Measurements from ENCODE around the gene FGF14.

Gene FGF14

DNA sequence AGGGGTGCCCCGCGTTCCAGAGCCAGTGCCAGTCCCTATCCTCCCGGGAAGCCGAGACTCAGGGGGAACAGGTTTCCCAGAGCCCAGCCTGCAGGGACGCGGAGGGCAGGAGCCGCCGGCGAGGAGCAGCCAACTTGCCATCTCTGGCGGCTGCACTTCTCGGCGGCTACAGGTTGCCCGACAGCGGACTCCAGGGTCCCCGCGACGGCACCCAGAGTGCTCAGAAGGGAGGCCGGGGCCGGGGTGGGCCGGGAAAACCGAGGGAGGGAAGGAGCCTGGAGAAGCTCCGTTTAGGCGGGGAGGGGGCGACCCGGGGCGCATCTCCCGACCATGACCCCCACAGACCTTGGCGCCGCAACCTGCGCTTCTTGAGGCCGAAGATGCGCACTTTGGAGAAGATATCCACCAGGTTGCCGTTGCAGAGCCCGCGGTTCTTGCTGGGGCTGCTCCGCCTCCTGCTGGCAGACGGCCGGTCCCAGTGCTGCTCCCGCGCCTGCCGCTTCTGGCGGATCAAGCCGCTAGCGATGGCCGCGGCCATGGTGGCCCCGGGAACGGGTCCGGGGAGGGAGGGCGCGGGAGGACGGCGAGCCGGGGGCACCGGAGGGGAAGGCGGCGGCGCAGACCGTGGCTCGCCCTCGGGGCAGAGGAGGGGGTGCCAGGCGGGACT lies 485.6 kb downstream of the FGF14 start:
- peak; percentile 63 for DNase-seq

DNA sequence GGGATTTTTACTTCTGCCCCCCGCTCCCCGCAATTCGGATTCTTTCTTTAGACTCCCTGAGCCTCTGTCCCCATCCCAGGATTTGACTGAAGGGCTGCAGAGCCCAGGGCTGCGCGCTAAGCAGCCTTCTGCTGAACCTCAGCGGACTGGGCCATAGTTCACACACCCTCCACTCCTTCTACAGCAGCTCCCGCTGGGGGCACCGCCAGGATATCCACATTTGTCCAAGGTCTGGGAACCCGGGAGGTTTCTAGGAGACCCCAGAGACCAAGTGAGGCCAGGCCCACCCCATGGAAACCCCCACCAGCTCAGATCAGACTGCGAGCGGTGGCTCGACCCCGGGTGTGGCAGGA lies 486.1 kb downstream of the FGF14 start:
- DNase-seq, result no peak

DNA sequence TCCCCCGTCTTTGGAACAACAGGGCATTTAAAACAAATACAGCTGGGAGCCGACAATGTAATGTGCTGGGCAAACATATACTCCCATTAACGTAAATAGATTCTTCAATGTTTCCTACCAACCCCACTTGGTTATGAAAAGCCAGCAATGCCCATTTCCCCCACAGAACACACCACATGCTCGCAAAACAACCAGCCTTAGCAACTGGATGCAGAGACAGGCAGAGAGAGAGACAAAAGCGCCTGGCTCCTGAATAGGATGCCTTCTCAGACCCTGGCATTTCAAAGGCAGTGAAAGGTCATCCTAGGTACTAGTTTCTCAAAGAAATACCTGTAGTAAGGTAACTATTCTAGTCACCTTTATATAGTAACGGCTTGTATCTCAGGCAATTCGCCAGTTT lies 486.5 kb downstream of the FGF14 start:
- peak; percentile 67 for DNase-seq

DNA sequence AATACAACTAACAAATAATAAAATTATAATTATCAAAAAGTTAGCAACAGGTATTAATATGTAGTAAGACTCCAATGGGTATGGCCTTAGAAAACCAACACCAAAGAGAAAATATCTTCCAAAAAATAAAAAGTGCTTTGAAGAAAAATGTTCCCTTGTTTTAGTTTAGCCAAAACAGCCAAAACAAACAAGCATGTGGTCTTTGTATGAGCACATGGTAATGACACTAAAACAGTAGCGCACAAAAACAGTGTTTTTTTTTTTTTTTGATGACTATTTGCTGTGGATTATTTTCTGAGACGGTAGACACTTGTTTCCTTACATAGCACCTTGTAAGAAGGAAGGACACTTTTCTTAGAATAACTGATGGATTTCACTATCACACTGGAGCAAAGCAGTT lies 490.1 kb downstream of the FGF14 start:
- DNase-seq, result no peak

DNA sequence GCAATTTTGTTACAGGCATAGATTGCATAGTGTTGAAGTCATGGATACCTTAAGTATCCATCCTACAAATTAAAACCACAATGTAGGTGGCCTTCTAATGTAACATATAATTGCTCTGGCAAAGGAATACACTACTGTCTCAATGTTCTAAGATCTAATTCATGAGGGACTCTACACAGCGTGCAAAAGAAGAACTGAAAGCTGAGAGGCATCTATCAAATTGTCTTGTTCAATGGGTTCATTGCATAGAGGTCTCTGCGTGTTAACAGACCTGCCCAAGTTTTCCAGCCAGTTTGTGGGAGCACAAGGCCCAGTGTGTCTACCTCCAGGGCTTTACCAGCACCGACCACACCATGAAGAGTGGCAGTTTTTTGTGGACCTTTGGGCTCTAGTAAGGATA lies 498.0 kb downstream of the FGF14 start:
- DNase-seq, result no peak

DNA sequence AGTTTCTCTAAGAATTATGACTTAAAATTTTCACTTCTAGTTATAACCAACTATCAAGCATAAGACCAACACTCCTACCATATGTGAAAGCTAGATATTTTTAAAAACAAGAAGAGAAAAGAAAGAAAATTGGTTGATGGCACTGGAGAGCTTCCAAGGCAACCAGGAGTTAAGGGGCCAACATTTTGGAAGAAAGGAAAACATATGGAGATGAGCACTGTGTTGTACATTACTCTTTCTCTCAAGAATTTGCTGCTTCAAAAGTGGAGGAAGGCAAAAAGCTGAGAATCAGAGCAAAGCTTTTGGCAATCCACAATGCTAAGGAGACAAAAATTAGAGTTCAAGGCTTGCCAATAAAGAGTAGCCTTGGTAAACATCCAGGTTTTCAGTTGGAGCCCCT lies 503.2 kb downstream of the FGF14 start:
- no peak for DNase-seq

DNA sequence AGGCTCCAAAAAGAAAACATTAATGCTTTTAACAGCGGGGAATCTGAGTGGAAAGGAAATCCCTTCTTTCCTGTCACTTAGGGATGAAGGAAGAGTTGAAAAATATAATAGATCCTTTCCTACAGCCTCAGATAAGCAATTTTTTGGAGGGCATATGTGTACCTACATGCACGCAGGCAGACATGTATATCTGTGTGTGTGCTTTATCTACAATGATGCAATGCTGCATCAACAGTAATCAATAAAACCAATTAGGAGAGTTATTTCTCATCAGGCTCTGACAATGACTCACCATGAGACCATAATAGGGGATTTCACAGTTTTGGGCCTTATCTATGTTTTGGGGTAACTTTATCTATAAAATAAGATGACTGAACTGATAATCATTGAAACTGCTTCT lies 505.3 kb downstream of the FGF14 start:
- no peak for DNase-seq

DNA sequence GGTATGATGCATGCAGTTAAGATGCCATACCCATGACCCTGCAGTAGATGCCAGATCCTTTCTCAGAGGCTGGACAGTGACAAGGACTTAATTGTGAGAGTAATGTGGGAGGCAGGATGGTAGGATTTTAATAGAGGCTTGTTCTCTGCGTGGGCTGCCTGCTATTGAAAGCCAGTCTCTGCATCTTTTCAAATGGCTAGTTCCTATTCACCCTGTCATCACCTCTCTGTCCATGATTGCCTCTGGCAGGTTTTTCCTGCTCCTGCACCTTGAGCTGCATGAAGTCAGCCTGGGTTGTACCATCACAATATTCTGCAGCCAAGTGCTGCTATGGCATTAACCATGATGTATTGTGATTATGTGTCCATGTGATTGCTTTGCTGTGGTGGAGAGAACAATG lies 508.8 kb downstream of the FGF14 start:
- no peak for DNase-seq

DNA sequence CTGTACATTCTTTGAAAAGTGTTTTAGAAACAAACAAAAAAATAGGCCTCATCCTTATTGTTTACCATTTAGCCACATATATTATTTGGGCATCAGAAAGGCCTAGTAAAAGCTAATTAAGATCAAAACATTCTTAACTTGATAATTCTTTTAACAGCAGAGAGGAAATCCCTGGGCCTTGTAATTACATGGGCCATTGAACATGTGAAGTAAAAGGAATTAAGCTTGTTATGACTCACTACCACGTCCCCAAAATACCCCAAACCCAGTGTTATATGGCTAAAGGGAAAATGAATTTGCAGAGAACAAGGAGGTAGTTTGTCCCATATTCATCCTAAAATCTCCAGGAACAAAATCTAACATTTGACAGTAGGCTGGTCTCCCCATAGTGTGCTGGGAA lies 509.6 kb downstream of the FGF14 start:
- DNase-seq, result no peak

DNA sequence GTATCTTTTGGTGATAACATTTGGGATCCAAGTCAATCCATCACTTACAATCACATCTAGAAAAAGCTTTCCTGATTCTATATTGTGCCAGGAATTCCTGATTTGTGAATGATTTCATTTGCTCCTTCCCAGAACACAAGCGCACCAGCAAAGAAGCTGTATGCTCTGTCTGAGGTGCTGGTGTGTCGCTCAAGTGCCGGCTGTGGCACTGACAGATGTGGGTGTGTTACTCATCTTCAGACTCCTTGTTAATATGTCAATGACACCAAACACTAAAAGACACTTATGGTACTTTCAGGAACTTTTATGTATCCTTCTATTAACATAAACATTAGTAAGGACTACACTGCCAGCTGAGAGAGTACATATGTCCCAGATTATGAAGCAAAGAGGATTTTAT lies 520.3 kb downstream of the FGF14 start:
- no peak for DNase-seq

DNA sequence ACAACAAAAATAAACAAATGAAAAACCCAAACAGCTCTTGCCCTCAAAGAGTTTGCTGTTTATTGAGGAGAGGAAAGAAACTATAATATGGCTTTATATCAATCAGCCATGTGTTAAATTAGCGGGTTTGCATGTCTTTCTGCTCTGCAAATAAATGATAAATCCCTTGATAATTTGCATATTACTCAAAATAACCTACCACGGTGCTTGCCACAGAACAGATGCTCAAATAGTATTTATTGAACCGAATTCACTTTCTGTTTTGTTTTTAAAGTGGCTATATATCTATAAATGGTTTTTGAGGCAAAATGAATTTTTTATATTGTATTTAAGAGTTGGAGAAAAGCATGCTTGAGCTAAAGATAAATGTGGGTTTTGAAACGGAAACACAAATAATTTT lies 521.3 kb downstream of the FGF14 start:
- DNase-seq, result no peak

DNA sequence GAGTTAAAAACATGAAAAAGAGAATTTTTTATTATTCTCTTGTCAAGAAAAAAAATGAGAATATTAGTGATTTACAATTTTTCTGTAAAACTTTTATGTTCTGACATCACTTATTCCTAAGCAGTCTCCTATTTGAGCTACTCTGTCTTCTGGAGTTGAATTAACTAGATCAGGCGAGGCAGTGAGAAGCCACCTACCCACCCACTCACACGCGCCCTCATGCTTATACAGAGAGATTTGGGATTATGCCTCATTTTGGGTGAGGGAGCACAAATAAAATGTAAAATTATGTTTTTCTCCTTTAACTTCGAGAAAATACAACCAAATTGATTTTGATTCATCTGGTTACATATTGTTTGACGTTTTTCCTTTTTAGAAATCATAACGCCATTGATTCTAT lies 524.9 kb downstream of the FGF14 start:
- no peak for DNase-seq

DNA sequence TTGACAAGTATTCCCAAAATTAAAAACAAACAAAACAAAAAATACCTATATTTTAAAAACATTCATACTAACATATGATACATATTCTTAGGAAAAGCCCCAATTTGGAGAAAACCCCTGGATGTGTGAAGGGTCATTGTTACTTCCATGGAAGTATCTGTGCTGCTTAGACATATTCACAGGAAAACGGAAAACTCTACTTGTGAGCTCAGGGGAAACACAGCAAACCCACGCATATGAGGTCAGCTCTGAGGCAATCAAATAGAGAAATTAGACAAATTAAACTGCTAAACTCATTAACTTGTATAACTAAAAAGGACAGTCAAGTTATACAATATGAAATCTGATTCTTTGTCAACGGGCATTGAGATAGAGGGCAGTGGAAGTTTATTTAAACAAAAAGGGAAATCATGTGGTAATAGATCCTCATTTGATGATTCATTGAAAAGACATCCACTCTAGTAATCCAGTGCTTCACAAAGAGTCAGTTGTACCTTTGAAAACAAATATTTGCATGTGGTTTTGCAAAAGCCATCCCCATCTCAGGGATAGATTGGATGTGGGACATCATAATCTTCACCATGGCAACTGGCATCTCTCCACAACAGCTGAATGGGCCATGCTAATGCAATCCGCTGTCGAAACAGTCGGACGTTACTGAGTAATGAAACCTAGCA lies 526.0 kb downstream of the FGF14 start:
- peak; percentile 38 for DNase-seq

DNA sequence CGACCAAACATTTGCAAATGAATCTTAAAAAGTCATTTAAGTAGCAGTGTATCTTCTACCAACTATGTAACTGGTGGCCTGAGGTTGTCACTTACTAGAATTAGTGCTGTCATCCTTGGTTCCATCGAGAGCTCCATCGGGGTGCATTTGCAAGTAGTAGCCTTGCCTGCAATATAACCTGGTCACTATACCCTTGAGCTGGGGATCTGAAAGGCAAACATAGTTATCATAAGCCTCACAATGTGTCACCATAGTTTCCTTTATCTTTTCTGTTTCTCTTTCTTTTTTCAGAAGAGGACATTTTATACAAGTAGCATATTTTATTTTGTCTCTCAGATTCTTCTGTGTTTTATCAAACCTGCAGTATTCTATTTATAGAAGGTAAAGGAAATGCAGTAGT lies 526.8 kb downstream of the FGF14 start:
- no peak for DNase-seq

DNA sequence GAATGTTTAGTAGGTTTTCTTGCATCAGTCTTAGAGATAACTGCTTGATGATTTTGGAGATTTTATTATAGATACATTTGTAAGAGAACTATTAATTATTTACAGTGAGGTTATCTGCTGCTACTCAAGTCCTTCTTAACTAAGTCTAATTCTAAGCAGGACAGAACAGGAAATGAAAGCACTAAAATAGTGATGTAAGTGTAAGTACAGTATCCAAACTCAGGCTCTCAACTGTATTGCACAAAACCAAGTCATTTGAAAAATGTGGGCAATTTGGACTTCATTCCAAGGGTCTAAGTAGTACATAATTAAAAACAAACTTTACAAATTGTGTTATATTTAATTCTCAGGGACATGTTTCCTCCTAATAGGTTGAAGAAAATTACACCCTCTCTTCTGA lies 532.3 kb downstream of the FGF14 start:
- DNase-seq, result no peak

DNA sequence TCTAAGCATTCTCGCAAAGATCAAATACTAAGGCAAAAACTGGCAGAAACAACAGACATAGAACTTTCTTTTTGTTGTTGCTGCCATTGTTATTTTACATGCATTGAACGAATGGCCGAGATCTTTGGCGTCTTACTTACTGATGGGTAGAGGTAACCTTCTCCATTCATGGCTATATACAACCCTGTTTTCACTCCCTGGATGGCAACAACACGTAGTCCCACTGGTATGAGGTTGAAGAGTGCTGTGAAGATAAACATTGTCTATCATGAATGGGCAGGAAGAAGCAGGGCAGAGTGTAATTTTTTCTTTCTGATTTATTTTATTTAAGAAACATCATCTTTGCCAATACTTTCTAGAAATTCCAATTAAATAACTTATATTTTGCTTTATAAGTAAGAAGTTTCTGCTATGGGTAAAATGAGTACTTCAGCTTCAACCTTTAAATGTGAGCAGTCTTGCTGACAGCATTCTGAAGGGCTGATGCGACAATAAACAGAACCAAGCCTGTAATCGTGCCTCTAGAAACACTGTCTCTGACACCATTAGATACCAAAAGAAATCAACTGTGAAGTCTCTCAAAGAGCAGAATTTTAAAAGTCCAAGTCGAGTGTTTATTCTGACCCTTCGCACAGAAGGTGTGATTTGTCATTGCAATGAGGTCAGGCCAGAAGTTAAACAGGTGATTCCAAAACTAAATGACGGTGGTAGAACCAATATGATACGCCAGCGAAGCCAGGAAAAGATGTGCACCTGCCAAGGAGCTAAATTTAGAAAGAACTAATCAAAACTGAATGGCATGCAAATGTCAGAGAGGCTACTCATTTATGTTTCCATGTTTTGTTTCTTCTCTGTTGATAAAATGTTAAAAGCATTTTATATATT lies 533.0 kb downstream of the FGF14 start:
- DNase-seq, result no peak

DNA sequence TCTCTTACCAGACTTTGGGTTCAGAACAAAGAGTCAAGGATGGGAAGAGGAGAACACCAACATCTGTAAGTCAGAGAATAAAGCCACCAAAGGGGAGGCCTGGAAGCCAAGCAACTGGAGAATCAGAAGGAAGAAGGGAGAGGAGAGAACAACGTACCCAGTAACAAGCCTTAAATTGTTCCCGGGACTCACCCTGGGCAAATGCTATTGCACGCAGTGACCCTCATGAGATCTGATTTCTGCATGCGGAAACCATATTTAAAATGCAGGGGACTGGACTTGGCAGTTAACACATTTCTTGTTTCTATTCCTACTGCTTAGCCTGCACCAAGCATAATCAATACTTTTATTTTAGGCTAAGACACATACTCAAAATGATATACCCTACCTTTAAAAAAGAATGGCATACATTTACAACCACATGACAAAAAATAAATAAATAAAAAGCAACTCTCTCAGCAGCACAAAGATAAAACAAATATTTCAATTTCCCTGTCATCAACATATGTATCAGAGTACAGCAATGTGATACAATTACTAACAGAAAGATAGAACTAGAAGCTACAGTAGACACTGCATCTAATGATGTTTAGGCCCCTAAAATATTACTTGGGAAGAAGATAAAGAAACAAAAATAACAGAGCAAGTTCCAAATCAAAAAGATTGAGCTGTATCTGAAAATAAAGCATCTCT lies 534.8 kb downstream of the FGF14 start:
- no peak for DNase-seq

DNA sequence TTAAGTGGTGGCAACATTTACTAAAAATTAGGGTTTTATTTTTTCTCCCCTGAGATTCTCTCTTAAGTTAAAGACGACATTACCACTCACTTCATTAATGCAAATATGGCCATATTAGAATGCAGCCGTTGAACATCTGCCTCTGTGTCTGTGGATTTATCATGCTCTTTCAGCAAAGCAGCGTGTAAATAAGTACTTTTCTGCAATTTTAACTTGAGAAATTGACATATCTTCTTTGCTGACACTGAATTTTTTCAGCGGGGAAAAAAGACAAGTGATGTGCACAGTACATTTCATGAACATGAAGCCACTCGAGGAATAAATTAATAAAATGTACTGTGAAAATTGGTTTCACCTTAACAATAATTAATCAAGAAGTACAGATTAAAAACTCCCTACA lies 543.0 kb downstream of the FGF14 start:
- no peak for DNase-seq

DNA sequence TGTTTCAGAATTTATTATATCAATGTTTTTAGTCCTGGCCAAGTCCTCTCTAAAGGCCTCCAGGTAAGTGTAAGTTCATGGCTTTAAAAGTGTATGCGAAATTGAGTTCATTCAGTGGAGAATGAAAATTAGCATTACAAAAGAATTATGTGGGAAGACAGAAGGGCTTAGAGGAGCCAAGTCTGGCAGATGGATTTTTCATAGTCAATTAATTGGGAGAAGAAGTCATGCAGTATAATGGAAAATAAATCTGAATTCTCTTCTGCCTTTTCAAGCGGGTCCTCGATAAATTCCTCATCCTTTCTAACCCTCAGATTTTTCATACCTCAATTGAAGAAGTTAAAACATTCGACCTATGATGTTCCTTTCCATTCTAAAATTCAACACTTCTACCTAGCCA lies 555.1 kb downstream of the FGF14 start:
- DNase-seq, result no peak

DNA sequence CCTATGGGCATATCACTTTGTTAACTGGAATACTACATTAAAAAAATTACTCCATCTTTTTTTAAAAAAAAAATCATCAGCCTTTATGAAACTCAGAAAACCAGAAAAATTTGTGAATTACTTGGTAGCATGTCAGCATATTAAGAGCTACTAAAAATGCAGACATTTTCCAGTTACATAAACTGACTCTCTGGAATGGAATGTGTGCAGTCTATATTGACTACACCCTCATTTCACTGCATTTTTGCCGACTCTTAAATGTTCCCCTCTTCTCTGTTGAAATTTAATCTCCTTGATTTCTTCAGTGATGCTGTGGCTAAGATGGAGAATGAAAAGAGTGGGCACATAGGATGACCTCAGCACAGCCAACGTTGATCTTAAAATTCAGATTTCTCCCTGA lies 555.6 kb downstream of the FGF14 start:
- DNase-seq, result no peak

DNA sequence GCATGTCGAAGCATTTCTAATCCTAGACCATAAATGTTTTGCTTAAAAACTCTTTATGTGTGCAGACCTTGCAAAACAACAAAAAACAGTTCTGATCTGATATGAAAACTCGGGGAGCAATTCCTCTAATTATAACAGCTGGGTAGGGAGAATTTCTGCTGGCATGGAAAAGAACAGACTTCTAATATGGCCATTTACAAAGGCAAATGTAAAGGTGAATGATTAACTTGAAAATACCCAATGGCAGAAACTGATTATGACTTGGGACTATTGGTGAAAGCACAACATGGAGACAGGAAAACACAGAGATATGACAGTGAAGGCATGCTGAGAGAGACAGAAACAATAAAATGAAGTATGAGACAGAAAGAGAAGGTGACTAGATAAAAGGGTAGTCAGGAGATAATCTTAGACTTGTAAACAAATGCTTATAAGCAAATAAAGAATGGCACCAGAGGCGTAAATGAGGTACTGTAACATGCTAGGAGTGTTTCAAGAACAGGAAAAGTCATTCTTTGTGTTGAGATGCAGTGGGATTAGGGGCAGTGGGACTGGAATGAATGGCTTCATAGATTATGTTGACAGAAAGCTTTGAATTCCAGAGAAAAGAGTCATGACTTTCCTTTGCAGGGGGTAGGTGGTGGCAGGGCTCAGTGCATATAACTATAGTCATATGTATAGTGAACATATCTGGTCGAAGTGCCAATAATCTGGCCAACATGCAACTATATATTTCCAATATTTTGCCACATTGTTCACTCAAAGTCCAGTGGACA lies 556.4 kb downstream of the FGF14 start:
- no peak for DNase-seq

DNA sequence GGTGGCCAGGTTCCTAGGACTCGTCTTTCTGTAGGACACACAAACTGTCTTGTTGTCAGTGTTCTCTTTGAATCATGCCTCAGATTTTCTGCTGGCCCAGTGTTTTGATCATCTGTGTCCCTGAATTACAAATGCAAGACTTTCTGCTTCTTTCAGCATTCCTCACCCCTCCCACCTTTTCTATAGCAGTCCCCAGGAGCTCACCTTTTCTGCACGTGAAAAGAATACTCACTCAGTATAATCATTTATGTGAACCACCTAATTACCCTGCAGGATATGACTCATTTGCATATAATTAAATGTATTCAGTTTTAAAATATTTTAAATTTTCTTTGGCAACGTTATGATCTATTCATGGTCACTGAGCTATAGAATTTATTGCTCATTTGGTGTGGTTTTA lies 560.1 kb downstream of the FGF14 start:
- no peak for DNase-seq

DNA sequence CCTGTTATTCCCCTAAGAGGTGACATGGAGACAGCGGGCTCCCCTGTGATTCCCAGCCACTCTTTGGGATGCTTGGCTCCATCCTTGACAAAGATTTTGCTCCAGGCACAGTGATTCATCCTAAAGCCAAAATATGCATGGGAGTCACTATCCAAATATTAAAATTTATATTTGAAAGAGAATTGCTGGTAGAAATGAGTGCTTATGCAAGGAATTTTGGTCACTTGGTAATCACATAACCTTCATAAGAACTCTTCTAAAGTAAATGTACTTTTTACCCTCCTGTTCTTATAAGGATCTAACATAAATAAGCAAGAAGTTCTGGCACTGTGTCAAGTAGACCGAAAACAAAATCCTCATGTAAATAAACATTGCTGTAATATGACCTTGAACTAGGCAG lies 563.5 kb downstream of the FGF14 start:
- DNase-seq, result peak; percentile 61
